Cardiac fibroblast (primary cell): Measurements from ENCODE around the gene LRRC56.

Source experiments
- DNase-seq, 2 donors: peaks; one replicate each; pipeline versions ENCODE4 v3.0.0 to v3.0.0-alpha.2; 2010; ENCODE audit warnings: low read depth in 2 of 2
- H3K4me3 ChIP-seq, 2 donors: replicated peaks in 1 of 2; 1 replicate in 1 of 2; 2 replicates in 1 of 2; pipeline ENCODE4 v1.5.1; 2011; ENCODE audit warnings: low read depth in 2 of 2, low read length in 2 of 2, mild to moderate bottlenecking in 2 of 2, moderate library complexity in 1 of 2
- CTCF ChIP-seq: IDR thresholded peaks from one replicate; pipeline ENCODE4 v1.5.1; 2011; ENCODE audit warnings: low read depth, mild to moderate bottlenecking, low read length, inconsistent platforms

LRRC56 gene

GRCh38 chr11:596374-596773 is 59.0 kb downstream of the LRRC56 start:
- H3K4me3 ChIP-seq = no peak overlapping the region
- DNase-seq = no peak
- no peak for TF ChIP-seq CTCF

GRCh38 chr11:597166-597725 is 59.9 kb downstream of the LRRC56 start:
- no peak overlapping the region for H3K4me3 ChIP-seq
- TF ChIP-seq CTCF = peak; percentile 5
- no peak for DNase-seq

- H3K4me3 ChIP-seq = no peak overlapping the region
- TF ChIP-seq CTCF = no peak
- no peak for DNase-seq
These were observed 60.8 kb downstream of the LRRC56 start for GRCh38 chr11:598005-598680.

- DNase-seq = no peak
- TF ChIP-seq CTCF = no peak
- no peak overlapping the region for H3K4me3 ChIP-seq
These were observed 64.4 kb downstream of the LRRC56 start for GRCh38 chr11:601573-602245.

- no peak overlapping the region for H3K4me3 ChIP-seq
- no peak for TF ChIP-seq CTCF
- no peak for DNase-seq
These were observed 65.8 kb downstream of the LRRC56 start for GRCh38 chr11:603154-603553.
